ENCODE data around the gene USP12. TPM values are rescaled to one million over a fixed set of nuclear protein-coding genes. Genes with fewer than 3 reads are reported as not detected.

USP12 gene
- total RNA-seq, 1 experiment from 2014 or later, result 26.1 TPM

- ATAC-seq, result no peak
- Mint-ChIP-seq H3K36me3 (no peaks in the 10 kb centered on the region), H3K4me1 (peaks cover 8% of the 10 kb centered on the region), H3K4me3 (no peak overlapping the region), H3K27ac (no peak overlapping the region), H3K9me3 (peaks cover 6% of the 10 kb centered on the region), H3K27me3 (ENCODE audit: low read depth) (no peaks in the 10 kb centered on the region)
- TF ChIP-seq ZNF263 (CRISPR knock-in tag; IDR thresholded peaks at IDR 0.05; ENCODE audit: low read depth), result no peak
- no peak for TF ChIP-seq CREM (CRISPR knock-in tag; IDR thresholded peaks at IDR 0.05)
- TF ChIP-seq EMX1 (CRISPR knock-in tag; IDR thresholded peaks at IDR 0.05), result no peak
- TF ChIP-seq RELA (CRISPR knock-in tag; IDR thresholded peaks at IDR 0.05; ENCODE audit: borderline replicate concordance), result no peak
- TF ChIP-seq ZBTB21 (CRISPR knock-in tag; IDR thresholded peaks at IDR 0.05; ENCODE audit: borderline replicate concordance), result no peak
- no peak for TF ChIP-seq GRHL2 (CRISPR knock-in tag; IDR thresholded peaks at IDR 0.05; ENCODE audit: insufficient replicate concordance, severe bottlenecking)
- TF ChIP-seq MXD4 (CRISPR knock-in tag; IDR thresholded peaks at IDR 0.05; ENCODE audit: borderline replicate concordance), result no peak
- TF ChIP-seq ZNF396 (CRISPR knock-in tag; IDR thresholded peaks at IDR 0.05; ENCODE audit: borderline replicate concordance), result no peak
- no peak for TF ChIP-seq GTF2I (CRISPR knock-in tag; conservative IDR thresholded peaks at IDR 0.05)
- TF ChIP-seq IRF2 (CRISPR knock-in tag; IDR thresholded peaks at IDR 0.05; ENCODE audit: borderline replicate concordance, low read depth), result no peak
- no peak for TF ChIP-seq E2F5 (CRISPR knock-in tag; IDR thresholded peaks at IDR 0.05)
- no peak for TF ChIP-seq ZSCAN18 (CRISPR knock-in tag; IDR thresholded peaks at IDR 0.05)
- no peak for TF ChIP-seq CTCF (IDR thresholded peaks at IDR 0.05)
- no peak for TF ChIP-seq USF2 (CRISPR knock-in tag; IDR thresholded peaks at IDR 0.05)
- TF ChIP-seq IRF1 (CRISPR knock-in tag; IDR thresholded peaks at IDR 0.05), result no peak
- TF ChIP-seq E2F1 (CRISPR knock-in tag; IDR thresholded peaks at IDR 0.05), result no peak
- no peak for TF ChIP-seq USF1 (CRISPR knock-in tag; IDR thresholded peaks at IDR 0.05)
- CTCF ChIA-PET, result no interaction called here
- POLR2A ChIA-PET, result no interaction called here
- no peak for DNase-seq (ENCODE audit: low spot score)
These were observed 142.7 kb downstream of the USP12 start for GRCh38 chr13:27028683-27029480.
